CD4-positive, alpha-beta T cell treated with Interleukin-6 at 100 ng/mL for 8 hours (primary cell): ENCODE results near the gene CYP26B1.

Experiments
- DNase-seq: peaks from one replicate; pipeline ENCODE4 v3.0.0-alpha.2; 2020; ENCODE audit warnings: mixed read lengths, low spot score

The CYP26B1 gene

GRCh38 chr2:72147303-72147971 is at the start of gene CYP26B1:
Gene CYP26B1, minus strand, starts transcription at chr2:72147862. Its CDS starts 28 bp downstream, at chr2:72147834.
- no peak for DNase-seq

GRCh38 chr2:72193723-72194122 is 46.1 kb upstream of the CYP26B1 start:
- no peak for DNase-seq

GRCh38 chr2:72191441-72191840 is 43.8 kb upstream of the CYP26B1 start:
- DNase-seq = no peak

GRCh38 chr2:72185206-72185605 is 37.5 kb upstream of the CYP26B1 start:
- DNase-seq = no peak

- DNase-seq = no peak
These were observed 35.8 kb upstream of the CYP26B1 start for GRCh38 chr2:72183466-72183865.

GRCh38 chr2:72183016-72183415 is 35.4 kb upstream of the CYP26B1 start:
- no peak for DNase-seq

- DNase-seq = no peak
These were observed 34.9 kb upstream of the CYP26B1 start for GRCh38 chr2:72182547-72182946.

GRCh38 chr2:72181616-72182015 is 34.0 kb upstream of the CYP26B1 start:
- no peak for DNase-seq

- DNase-seq = no peak
These were observed 32.7 kb upstream of the CYP26B1 start for GRCh38 chr2:72180351-72180750.

- DNase-seq = no peak
These were observed 30.9 kb upstream of the CYP26B1 start for GRCh38 chr2:72178551-72178950.

- DNase-seq = no peak
These were observed 28.6 kb upstream of the CYP26B1 start for GRCh38 chr2:72176281-72176680.

- no peak for DNase-seq
These were observed 28.0 kb upstream of the CYP26B1 start for GRCh38 chr2:72175636-72176035.

GRCh38 chr2:72173640-72174321 is 26.1 kb upstream of the CYP26B1 start:
- no peak for DNase-seq

GRCh38 chr2:72172478-72172877 is 24.8 kb upstream of the CYP26B1 start:
- DNase-seq = no peak

GRCh38 chr2:72166279-72166678 is 18.6 kb upstream of the CYP26B1 start:
- no peak for DNase-seq

GRCh38 chr2:72165792-72166191 is 18.1 kb upstream of the CYP26B1 start:
- no peak for DNase-seq

GRCh38 chr2:72162574-72162973 is 14.9 kb upstream of the CYP26B1 start:
- no peak for DNase-seq

GRCh38 chr2:72159211-72159993 is 11.7 kb upstream of the CYP26B1 start:
- DNase-seq = no peak

GRCh38 chr2:72157871-72158771 is 10.5 kb upstream of the CYP26B1 start:
- no peak for DNase-seq

- DNase-seq = no peak
These were observed 9.2 kb upstream of the CYP26B1 start for GRCh38 chr2:72156872-72157271.

GRCh38 chr2:72155737-72156136 is 8.1 kb upstream of the CYP26B1 start:
- DNase-seq = no peak

GRCh38 chr2:72155151-72155550 is 7.5 kb upstream of the CYP26B1 start:
- no peak for DNase-seq
